Measurements from ENCODE around the gene CHST2. TPM values are rescaled to one million over a fixed set of nuclear protein-coding genes. Genes with fewer than 3 reads are reported as not detected.
"Not testable (repeated sequence)": the region's sequence is repeated elsewhere in the genome, so short reads cannot be mapped to it uniquely, and the experiment has no call there.

Gene CHST2, protein sequence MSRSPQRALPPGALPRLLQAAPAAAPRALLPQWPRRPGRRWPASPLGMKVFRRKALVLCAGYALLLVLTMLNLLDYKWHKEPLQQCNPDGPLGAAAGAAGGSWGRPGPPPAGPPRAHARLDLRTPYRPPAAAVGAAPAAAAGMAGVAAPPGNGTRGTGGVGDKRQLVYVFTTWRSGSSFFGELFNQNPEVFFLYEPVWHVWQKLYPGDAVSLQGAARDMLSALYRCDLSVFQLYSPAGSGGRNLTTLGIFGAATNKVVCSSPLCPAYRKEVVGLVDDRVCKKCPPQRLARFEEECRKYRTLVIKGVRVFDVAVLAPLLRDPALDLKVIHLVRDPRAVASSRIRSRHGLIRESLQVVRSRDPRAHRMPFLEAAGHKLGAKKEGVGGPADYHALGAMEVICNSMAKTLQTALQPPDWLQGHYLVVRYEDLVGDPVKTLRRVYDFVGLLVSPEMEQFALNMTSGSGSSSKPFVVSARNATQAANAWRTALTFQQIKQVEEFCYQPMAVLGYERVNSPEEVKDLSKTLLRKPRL
- polyA plus RNA-seq (ENCODE audit: insufficient read depth in 1 of 5, insufficient read length in 5 of 5, low replicate concordance in 1 of 5) = 100 to 1,000 TPM in 4 of 5 donors, 10 to 100 TPM in 1; 96.3 to 173 (median 115) TPM
- long read RNA-seq, donor 1, full-length matches to known transcripts = 103 of 110 reads
- long read RNA-seq, donor 1, partial matches to known transcripts = 0 of 110 reads
- long read RNA-seq, donor 1, other reads (novel, unspliced or antisense) = 7 of 110 reads
- long read RNA-seq, donor 2, full-length matches to known transcripts = 42 of 95 reads
- long read RNA-seq, donor 2, partial matches to known transcripts = 48 of 95 reads
- long read RNA-seq, donor 2, other reads (novel, unspliced or antisense) = 5 of 95 reads
- long read RNA-seq, donor 3, full-length matches to known transcripts = 60 of 60 reads
- long read RNA-seq, donor 3, partial matches to known transcripts = 0 of 60 reads
- long read RNA-seq, donor 3, other reads (novel, unspliced or antisense) = 0 of 60 reads
- long read RNA-seq, donor 4, full-length matches to known transcripts = 44 of 44 reads
- long read RNA-seq, donor 4, partial matches to known transcripts = 0 of 44 reads
- long read RNA-seq, donor 4, other reads (novel, unspliced or antisense) = 0 of 44 reads
- long read RNA-seq, donor 5, full-length matches to known transcripts = 100 of 108 reads
- long read RNA-seq, donor 5, partial matches to known transcripts = 0 of 108 reads
- long read RNA-seq, donor 5, other reads (novel, unspliced or antisense) = 8 of 108 reads
- long read RNA-seq, donor 6, full-length matches to known transcripts = 109 of 119 reads
- long read RNA-seq, donor 6, partial matches to known transcripts = 0 of 119 reads
- long read RNA-seq, donor 6, other reads (novel, unspliced or antisense) = 10 of 119 reads
- long read RNA-seq, donor 7, full-length matches to known transcripts = 88 of 117 reads
- long read RNA-seq, donor 7, partial matches to known transcripts = 29 of 117 reads
- long read RNA-seq, donor 7, other reads (novel, unspliced or antisense) = 0 of 117 reads
- long read RNA-seq, donor 8, full-length matches to known transcripts = 30 of 30 reads
- long read RNA-seq, donor 8, partial matches to known transcripts = 0 of 30 reads
- long read RNA-seq, donor 8, other reads (novel, unspliced or antisense) = 0 of 30 reads

DNA sequence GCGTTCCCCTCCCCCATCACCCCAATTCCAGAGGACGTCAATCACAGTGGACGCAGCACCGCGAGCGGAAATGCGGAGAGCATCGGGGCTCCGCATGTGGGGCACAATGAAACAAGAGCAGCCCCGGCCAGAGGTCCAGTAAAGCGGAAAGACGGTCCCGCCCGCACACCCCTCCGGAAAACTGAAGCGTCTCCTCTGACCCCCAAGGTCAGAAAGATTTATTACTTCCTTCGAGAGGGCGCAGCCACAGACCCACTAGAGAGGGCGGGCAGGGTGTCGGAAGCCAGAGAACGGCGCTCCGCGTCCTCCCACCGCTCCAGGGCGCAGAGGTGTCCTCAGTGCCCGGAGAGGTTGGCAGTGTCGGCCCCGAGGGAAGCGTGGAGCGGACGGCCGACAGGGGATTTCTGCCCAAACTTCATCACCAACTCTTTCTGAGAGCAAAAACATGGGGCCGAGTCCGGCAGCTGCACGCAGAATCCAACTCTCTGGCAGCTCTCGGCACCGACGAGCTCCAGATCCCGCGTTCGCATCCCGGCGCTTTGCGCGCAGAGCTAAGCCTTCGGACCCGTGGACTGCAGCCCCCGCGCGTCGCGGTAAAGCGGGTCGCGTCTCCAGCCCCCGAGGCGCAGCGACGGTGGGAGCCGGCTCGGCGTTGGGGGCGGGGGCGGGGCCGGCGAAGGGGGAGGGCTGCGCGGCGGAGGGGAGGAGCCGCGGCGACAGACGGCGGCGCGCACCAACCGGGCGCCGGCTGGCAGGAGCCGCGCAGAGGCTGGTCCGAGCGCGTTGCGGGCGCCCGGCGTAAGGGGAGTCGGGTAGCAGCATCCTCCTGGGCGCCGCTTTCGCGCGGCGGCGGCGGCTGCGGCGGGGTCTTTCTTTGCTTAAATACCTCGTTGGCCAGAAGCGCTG is at the start of gene CHST2:
Gene CHST2 (plus strand): TSS at position 763 of the 906 bp plus-strand sequence. CDS start 1,046 bp downstream, outside the sequence.
- peak; percentile 84 to 87 for DNase-seq

DNA sequence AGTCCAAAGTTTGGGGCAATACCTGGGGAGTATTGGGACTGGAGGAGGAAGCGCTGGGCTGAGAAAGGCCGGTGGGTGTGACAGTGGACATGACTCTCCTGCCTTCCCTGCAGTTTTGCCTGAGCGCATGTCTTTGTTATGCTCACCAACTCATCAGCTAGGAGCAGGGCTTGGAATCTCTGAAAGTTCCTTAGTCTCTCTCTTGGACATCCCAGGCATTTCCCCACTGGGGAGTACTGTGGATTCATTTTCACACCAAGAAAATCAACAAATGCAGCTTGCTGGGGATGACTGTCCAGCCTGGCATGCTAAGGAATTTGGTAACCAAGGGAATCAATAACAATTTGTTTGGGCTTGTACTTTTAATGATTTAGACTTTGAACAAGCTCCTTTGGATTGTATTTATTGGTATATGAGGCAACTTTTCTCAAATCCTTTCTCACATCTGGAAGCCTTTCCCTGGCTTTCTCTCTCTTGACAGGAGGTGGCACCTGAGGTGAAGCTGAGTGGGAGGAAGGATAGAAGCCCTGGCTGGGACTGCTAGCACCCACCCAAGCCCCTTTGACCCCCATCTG is 48.5 kb upstream of the CHST2 start:
- no peak for DNase-seq

DNA sequence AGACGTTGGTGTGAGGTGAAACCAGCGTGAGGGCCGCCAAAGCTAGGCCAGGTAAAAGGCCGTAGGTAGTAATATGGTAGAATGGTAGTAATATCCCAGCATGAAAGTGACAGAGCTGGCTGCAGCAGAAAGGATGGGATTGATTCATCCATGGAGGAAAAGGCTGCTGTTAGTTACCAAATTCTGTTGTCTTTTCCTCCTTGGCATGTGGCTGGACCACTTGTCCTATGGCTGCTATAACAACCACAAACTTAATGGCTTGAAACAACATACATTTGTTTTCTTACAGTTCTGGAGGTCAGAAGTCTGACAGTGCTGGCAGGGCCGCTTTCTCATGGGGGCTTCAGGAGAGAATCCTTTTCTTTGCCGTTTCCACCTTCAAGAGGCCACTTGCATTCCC is 47.8 kb upstream of the CHST2 start:
- no peak for DNase-seq

DNA sequence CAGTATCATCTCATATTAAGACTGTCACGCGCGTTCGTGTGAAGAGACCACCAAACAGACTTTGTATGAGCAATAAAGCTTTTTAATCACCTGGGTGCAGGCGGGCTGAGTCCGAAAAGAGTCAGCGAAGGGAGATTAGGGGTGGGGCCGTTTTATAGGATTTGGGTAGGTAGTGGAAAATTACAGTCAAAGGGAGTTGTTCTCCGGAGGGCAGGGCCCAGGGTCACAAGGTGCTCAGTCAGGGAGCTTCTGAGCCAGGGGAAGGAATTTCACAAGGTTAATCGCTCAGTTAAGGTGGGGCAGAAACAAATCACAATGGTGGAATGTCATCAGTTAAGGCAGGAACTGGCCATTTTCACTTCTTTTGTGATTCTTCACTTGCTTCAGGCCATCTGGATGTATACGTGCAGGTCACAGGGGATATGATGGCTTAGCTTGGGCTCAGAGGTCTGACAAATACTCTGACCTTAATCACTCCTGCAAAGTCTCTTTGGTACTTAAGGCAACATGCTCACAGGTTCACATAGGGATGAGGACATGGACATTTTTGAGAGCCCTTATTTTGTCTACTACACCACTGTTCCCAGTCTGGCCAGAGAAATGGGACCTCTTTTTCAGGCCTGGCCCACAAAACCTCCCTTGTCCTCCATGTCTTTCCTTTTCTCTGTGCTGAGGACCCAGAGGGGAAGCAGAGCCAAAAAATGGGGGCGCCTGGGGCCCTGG is 47.1 kb upstream of the CHST2 start:
- not testable (repeated sequence) for DNase-seq

DNA sequence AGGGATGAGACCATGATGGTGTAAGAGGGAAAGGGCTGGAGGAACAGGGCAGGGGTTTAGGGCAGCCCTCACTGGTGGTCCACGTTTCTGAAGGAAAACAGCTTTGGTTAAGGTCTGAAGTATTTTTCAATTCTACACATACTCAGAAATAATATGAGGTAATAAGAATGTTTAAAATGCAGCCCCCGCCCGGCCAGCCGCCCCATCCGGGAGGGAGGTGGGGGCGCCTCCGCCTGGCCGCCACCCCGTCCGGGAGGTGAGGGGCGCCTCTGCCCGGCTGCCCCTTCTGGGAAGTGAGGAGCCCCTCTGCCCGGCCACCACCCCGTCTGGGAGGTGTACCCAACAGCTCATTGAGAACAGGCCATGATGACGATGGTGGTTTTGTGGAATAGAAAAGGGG is 46.0 kb upstream of the CHST2 start:
- DNase-seq = not testable (repeated sequence)

DNA sequence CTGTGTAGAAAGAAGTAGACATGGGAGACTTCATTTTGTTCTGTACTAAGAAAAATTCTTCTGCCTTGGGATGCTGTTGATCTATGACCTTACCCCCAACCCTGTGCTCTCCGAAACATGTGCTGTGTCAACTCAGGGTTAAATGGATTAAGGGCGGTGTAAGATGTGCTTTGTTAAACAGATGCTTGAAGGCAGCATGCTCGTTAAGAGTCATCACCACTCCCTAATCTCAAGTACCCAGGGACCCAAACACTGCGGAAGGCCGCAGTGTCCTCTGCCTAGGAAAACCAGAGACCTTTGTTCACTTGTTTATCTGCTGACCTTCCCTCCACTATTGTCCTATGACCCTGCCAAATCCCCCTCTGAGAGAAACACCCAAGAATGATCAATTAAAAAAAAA is 45.6 kb upstream of the CHST2 start:
- not testable (repeated sequence) for DNase-seq

DNA sequence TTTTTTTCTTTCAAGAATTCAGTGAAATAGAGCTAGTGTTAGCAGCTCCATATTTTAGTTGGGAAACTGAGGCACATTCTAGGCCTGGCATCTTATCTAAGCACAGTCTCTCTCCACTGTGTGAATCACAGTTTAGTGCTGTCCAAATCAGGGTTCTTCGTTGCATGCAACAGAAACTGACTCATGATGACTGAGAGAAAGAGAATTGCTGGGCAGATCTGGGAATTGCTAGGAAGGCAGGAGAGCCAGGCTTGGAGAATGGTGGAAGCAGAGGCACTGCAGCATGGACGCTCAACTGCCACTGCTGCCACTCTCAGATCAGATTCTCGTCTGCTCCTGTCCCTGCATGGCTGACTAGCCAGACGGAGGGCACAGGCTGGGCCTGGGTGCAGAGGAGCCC is 40.7 kb upstream of the CHST2 start:
- DNase-seq = no peak

DNA sequence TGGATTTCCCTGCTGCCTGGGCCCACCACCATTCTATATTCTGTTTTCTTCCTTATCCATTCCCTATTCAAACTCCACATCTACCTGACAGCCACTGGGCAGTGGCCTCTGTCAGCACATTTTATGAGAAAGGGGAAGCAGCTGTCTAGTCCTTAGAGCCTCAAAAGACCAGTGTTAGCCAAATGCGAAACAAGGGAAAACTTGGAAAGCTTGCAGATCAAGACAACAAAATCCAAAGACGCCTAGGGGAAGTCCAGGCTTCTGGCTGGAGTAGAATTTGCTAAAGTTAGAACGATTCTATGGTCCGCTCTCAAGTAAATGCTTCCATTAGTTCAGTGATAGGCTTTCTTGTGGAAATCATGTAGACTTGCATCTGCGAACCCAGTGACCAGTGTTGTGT is 39.4 kb upstream of the CHST2 start:
- DNase-seq = no peak

DNA sequence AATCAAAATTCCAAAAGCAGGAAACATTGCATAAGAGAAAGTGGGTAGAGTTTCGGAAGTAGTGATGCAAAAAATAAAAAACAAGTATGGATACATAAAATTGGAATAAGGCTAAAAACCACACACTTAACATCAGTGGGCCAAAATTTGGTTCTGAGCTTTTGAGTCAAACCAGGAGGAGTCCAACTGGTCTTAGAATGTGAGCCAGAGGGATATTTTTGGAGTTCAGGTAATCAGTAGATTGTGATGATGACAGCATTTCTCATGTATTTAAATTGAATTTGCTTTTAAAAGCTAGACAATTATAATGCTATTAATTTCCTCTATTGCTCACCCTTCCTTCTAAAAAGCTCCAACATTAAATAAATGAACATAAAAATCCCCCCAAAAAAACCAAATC is 38.2 kb upstream of the CHST2 start:
- no peak for DNase-seq

DNA sequence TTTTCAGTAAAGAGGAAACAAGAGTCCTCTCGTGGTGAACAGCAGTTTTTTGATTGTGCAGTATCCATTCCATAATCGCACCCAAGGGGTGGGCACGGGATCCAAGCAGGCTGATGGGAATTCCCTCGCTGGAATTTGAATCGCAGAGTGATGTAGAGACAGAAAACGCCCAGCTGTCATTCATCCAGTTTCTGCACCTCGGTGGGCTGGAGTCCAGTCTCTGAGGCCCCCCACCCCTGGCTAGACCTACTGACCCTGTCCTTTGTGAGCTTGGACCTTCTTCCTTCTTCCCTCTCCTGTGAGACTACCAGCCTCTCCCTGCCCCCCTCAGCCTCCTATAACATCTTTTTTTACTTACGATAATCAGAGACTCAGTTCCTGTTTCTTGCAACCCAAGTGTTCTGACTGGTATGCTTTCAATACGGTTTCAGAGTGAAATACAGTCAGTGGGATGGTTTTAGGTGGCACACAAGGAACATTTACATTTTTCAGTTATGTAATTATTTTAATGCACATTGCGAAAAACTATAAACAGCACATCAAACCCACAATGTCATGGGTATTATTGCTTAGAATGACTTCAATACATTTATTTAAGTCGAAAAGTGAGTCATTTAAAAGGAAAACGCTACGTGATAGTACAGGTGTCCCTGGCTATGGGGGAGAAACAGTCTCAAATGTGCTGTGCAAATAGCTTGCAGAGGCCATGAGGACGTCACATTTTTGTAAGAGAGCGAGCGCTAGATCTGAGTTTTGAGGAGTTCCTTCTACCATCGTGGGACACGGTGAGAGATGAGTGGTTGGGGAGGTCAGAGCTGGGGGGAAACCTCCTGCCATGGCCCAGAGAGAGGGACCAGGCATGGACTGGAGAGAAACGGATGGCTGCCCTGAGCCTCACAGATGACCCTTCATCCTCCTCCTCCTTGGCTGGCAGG is 37.5 kb upstream of the CHST2 start:
- no peak for DNase-seq

DNA sequence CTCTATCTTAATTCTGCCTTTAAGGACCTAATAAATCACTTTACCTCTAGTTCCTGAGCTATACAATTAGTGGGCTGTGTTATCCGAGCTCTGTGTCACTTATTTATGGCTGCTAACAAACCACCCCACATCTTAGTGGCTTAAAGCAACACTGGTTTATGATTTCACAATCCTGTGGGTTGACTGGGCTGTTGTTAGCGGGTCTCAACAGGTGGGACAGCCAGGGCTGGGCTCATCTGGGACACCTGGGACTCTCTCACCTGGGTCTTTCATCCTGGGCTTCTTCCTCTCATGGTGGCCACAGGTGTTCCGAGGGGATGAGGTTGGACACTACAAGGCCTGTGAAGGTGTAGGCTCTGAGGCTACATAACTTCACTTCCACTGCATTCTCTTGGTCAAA is 35.8 kb upstream of the CHST2 start:
- no peak for DNase-seq

DNA sequence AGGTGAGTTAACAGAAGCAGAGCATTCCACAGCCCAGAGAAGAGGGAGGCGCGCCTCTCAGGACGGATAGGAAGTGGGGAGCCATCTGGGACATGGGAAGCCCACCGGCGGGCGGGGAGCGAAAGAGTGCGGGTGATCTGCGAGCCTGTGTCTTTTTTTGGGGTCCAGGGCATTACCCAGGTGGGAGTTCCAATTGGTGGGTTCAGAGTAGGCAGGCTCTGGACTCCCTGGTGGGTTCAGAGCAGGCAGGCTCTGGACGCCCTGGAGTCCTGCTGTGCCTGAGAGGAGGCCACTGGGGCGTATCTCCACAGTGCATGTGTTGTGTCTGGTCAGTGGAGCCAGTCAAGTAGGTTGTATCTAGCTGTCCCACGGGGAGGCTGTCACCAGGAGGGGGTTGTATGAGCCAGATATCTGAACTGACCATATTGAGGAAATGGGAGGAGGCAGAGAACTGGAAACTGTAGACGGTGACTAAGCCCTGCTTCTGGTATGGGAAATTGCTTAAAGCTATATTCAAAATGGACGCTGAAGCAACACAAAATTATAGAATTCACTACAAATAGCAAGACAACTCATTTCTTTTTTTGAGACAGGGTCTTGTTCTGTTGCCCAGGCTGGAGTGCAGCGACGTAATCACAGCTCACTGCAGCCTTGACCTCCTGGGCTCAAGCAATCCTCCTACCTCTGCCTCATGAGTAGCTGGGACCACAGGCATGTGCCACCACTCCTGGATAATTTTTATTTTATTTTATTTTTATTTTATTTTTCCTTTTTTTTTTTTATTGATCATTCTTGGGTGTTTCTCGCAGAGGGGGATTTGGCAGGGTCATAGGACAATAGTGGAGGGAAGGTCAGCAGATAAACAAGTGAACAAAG is 34.5 kb upstream of the CHST2 start:
- DNase-seq = no peak

DNA sequence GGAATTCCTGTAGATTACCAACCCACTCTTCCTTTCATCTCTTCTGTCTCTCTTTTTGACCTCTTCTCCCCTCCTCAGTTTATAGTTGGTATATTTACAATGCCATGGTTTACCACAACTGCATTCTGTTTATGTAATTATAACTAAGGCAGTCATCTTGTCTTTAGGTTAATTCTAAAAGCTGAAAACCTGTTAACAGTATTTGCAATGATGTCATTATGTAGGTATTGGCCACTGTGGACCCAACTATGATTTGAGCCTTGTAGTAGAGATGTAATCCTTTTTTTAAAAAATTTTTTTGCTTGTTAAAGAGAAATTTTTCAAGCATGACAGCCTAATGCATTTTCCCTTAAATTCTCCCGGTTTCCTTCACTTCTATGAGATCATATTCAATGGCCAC is 30.7 kb upstream of the CHST2 start:
- DNase-seq = no peak

DNA sequence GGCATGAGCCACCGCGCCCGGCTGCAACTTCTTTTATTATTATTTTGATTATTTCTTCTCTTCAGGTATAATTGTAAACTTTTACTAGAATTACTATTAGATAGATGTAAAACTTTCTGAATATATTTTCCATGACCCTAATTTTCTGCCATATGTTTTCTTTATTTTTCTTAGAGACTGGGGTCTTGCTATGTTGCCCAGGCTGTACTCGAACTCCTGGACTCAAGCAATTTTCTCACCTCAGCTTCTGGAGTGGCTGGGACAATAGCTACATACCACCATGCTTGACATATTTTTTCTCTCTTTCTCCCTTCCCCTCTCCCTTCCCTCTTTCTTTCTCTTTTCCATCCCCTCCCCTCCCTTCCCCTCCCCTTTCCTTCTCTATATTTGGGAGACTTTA is 29.6 kb upstream of the CHST2 start:
- DNase-seq = no peak

DNA sequence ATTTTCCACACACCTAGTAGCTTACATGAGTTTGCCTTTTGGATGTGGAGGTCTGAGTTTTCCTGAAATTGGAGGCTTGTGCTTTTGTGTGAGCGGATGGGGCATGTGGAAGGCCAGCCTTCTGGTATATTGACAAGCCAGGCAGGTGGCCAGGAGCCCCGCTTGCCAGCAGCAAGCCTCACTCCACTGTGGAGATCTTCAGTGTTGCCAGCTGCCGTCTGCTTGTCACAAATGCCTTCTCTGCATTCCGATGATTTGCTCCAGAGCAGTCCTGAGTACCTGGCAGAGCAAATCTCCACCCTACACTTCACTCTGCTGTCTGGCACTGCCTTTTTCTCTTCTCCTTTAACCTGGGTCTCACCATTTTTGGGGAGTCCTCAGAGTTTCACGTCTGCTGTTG is 29.1 kb upstream of the CHST2 start:
- no peak for DNase-seq

DNA sequence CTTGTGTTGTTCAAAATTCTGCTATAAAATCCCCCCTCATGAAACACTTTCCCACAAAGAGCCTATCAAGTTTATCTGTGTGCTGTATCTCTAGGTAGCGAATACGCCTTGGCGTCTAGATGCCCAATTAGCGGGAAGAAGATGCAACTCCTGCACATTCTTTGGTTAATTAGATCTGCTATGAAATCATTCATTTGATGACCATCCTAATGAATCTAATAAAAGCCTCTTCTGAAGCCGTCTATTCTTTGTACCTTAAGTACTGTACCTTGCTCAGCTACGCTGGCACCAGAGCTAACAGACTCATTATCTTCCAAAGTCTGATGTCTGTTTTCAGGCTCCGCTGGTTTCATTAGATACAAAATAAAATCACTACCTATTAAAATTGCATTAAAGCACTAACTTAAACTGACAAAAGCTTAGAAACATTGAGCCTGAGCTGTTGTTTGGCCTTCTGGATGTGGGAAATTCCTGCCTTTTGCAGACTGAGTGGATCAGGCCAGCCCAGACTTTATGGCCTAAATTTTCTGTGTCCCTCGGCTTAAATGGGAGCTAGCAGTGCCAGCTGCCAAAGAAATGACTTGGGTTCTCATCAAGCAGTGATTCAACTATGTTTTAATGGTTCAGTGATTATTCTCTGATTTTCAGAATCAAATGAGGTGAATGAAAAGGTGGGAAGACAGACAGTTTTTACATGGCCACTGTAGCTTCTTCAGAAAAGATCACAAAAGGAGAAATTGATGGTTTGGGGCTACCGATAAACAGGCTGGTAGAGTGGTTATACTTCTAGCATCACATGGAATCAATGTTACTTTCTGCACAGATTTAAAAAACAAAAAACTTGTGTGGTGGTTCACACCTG is 28.4 kb upstream of the CHST2 start:
- no peak for DNase-seq

All from right lung (tissue), 10 donors.